ENCODE data around the gene MRI1.

DNA sequence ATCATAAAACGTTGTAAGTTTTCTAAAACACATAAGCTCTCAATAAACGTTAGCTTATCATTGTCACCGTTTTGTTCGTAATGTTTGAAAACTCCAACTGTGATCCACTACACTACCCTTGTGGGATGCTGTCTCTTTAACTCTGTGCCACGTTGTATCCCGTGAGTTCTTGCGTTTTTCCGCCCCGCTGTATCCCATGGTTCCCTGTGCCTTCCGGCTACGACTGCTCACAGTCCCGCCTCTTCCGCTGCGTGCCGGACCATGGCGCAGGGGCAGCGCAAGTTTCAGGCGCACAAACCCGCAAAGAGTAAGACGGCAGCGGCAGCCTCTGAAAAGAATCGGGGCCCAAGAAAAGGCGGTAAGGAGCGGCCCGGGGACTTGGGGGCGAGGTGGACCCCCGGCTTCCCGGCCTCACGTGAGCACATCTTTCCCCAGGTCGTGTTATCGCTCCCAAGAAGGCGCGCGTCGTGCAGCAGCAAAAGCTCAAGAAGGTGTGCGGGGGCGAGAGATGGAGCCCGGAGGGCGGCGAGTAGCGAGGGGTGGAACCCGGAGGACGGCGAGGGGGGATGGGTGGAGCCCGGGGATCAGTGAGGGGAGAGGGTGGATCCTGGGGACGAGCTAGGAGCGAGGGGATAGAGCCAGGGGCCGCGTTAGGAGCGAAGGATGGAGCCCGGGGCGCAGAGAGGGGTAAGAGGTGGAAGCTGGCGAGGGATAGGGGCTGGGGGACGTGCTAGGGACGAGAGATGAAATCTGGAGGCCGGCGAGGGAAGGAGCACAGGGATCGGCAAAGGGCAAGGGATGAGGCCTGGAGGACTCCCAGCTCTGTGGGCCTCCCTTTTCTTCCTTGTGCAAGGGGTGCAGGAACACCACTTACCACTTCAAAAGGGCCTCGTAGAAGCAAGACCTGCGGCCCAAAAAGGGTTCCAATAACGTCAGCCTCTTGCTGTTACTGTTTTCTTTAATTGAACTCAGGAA is 10.2 kb downstream of the MRI1 start, which contains the start of gene C19orf53:
- no peak for TF ChIP-seq CTCF (IDR thresholded peaks at IDR 0.05)
- TF ChIP-seq POLR2A (IDR thresholded peaks at IDR 0.05) = peak; percentile 96
- no peak for TF ChIP-seq EP300 (IDR thresholded peaks at IDR 0.05; ENCODE audit: low read depth)

Data from transverse colon (tissue), 3 donors.